22Rv1 (cell line): ENCODE results near the gene DHRS12.

Source experiments
- CTCF ChIP-seq: fragments of 450-650 bp; IDR thresholded peaks from 2 replicates; pipeline ENCODE4 v1.5.1; 2017; ENCODE audit warnings: mild to moderate bottlenecking
- ZFX ChIP-seq: fragments of 450-650 bp; IDR thresholded peaks from 2 replicates; pipeline ENCODE4 v1.6.1; 2017; ENCODE audit warnings: antibody characterized with exemption, borderline replicate concordance

- TF ChIP-seq CTCF, result no peak
- no peak for TF ChIP-seq ZFX
Measured at GRCh38 chr13:51764184-51765141, 39.5 kb downstream of the DHRS12 start.
